ENCODE data around the gene ADCK1.

DNA sequence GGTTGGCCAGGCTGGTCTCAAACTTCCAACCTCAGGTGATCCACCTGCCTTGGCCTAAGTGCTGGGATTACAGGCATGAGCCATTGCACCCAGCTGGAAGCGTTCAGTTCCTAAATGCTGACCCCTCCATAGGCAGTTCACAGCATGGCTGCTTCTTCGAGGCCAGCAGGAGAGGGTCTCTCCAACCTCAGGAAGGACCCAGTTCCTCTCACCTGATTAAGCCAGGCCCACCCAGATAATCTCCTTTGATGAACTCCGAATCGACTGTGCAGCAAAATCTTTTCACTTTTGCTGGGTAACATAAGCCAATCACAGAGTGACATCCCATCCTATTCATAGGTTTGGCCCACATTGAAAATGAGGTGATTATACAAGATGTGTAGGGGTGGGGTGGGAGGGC lies 165.1 kb downstream of the ADCK1 start:
- TF ChIP-seq, protein P1, sequence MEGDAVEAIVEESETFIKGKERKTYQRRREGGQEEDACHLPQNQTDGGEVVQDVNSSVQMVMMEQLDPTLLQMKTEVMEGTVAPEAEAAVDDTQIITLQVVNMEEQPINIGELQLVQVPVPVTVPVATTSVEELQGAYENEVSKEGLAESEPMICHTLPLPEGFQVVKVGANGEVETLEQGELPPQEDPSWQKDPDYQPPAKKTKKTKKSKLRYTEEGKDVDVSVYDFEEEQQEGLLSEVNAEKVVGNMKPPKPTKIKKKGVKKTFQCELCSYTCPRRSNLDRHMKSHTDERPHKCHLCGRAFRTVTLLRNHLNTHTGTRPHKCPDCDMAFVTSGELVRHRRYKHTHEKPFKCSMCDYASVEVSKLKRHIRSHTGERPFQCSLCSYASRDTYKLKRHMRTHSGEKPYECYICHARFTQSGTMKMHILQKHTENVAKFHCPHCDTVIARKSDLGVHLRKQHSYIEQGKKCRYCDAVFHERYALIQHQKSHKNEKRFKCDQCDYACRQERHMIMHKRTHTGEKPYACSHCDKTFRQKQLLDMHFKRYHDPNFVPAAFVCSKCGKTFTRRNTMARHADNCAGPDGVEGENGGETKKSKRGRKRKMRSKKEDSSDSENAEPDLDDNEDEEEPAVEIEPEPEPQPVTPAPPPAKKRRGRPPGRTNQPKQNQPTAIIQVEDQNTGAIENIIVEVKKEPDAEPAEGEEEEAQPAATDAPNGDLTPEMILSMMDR (IDR thresholded peaks at IDR 0.05; ENCODE audit: poor library complexity), result no peak
- TF ChIP-seq EZH2 (IDR thresholded peaks at IDR 0.05; ENCODE audit: borderline replicate concordance) (no peak), EZH2phosphoT487 (IDR thresholded peaks at IDR 0.05; ENCODE audit: low read depth, severe bottlenecking, unreplicated experiment) (no peak)
